NCI-H1417 treated with DMSO at 0.1 percent for 48 hours (cell line): Measurements from ENCODE around the gene MTX1.

Experiments
- DNase-seq: peaks from one replicate; lab custom pipeline; 2025; lab: John Stamatoyannopoulos, UW

The MTX1 gene

DNA sequence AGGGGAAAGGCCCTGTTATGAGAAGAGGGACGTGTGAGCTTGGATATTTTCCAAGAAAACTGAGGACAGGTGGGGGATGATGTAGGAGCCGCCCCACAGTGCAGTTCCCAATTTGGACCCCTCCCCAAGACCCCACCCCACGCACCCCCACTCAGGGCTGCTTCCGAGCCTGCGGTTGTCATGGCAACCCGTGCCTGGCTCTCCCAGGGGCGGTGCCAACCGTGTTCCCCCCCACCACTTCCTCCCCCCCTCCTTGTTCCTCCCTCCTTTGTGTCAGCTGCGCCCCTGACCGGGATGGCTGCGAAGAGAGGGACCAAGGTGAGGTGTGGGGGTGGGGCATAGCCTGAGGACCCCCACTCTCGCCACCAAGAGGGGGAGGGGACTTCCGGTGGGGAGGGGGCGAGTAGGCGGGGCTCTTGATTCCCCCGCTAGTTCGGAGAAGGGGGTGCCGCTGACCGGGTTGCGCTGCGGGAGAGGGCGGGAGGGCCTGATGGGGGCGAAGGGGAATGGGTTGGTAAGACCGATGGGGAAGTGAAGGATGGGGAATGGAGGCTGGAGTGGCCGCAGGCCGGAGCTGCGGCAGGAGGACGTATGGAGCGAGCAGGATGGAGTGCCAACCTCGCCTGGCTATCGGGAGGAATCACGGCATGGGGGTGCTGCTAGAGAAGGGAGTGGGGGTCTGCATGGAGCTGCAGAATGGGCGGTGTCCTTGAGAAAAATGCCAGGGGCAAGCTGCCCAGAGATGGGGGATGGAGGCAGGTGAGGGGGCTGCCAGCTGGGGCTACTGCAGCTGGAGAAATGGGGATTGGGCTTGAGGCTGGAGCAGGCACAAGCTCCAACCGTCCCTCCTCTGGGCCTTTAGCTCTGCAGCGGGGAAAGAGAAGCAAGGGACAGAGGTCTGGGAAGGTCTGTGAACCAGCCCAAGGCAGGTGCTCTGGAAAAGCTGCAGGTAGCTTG is 33.9 kb upstream of the MTX1 start:
- DNase-seq: peak; percentile 60

DNA sequence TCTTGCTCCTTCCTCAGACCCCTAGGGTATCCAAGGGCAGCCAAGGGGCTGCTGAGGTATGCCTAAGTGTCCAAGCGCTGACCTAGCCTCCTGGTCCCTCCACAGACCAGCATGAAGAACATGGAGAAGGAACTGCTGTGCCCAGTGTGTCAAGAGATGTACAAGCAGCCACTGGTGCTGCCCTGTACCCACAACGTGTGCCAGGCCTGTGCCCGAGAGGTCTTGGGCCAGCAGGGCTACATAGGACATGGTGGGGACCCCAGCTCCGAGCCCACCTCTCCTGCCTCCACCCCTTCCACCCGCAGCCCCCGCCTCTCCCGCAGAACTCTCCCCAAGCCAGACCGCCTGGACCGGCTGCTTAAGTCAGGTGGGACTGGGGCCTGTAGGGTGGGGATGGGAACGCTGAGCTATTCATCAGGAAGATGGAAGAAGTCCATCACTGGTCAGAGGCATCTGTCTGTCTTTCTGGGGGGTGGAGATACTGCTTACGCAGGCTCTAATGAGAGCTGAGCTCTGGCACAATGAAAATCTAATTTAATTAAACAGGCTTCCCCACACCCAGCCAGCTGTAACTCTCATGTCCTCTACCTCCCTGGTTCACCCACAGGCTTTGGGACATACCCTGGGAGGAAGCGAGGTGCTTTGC is 33.1 kb upstream of the MTX1 start:
- no peak for DNase-seq

DNA sequence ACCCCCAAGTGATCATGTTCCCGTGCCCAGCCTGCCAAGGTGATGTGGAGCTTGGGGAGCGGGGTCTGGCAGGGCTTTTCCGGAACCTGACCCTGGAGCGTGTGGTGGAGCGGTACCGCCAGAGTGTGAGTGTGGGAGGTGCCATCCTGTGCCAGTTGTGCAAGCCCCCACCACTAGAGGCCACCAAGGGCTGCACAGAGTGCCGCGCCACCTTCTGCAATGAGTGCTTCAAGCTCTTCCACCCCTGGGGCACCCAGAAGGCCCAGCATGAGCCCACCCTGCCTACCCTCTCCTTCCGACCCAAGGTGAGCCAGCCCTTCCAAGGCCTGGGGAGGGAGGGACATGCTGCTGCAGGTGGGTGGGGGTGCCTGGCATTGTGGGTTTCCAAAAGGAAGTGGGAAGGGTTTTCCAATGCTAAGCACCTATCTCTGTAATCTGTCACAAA is 32.5 kb upstream of the MTX1 start:
- DNase-seq: no peak

DNA sequence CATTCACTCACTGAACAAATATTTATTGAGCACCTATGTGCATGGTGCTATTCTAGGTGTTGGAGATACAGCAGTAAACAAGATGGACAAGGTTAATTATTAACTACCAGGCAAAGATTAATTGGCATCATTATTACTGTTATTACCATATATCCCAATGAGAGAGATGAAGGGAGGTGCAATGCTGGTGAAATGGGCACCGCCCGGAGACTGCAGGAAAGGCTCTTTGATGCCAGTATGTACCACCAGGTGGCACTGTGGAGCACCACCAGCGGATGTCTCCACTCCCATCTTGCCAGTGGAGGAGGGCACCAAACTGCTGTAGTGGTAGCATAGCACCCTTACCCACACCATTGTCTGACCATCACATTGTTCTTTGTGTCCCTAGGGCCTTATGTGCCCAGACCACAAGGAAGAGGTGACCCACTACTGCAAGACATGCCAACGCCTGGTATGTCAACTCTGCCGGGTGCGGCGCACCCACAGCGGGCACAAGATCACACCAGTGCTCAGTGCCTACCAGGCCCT is 31.9 kb upstream of the MTX1 start:
- DNase-seq: peak; percentile 15

DNA sequence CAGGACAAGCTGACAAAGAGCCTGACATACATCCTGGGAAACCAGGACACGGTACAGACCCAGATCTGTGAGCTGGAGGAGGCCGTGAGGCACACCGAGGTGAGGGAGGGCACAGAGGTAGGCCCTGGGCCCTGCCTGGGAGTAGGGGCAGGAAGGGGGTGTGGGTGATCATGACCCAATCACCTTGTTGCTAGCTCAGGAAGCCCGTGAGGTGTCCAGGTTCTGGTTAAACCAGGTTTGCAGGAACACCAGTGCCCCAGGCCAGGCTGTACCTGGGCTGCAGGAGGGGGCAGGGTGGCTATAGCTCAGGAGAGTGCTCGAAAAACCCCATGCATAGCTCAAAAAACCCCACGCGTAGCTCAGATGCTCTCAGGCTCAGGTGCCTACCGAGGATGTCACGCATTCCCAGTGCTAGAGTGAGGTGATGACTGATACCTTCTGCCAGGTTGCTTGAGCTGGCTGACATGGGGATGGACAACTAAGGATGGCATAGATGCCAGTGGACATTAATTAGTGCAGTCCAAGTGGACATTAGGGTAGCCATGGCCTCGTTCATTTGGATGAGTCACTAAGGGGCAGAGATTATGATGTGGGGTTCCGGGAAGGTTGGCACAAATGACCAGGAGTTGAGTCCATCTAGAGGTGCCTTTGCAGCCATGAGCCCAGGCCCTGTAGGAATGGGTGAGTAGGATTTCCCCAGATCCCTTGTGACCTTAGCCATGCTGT is 31.1 kb upstream of the MTX1 start:
- DNase-seq: no peak

DNA sequence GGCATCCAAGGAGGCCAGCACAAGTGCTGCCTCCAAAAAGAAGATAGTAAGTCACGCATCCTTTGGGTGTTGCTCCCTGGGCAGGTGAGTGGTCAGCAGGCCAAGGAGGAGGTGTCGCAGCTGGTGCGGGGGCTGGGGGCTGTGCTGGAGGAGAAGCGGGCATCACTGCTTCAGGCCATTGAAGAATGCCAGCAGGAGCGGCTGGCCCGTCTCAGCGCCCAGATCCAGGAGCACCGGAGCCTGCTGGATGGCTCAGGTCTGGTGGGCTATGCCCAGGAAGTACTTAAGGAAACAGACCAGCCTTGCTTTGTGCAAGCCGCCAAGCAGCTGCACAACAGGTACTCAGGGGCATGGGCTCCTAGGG is 30.6 kb upstream of the MTX1 start:
- no peak for DNase-seq

DNA sequence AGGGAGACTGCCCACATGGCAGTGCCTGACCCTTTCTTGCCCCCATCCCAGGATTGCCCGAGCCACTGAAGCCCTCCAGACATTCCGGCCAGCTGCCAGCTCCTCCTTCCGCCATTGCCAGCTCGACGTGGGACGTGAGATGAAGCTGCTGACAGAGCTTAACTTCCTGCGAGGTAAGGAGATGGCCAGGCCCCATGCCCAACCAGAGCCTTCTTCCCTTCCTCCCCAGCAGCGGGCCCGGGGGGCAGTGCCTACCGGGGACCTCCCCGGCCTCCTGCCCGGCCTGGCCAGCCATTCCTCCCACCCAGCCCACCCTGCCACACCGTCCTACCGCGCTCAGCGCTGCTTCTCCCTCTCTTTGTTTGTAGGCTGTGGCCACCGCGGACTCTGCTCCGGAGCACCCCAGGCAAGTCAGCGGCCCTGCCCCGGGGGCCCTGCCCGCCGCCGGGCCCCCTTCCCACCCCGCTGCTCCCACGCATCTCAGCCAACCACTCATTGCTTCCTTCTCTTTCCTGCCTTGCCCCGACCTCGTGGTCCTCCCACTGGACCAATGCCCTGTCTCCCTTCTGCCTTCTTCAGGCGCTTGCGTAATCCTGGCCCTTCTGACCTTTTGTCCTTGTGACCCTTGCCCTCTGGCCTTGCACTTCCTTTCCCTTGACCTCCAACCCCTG is 29.9 kb upstream of the MTX1 start:
- DNase-seq: no peak

DNA sequence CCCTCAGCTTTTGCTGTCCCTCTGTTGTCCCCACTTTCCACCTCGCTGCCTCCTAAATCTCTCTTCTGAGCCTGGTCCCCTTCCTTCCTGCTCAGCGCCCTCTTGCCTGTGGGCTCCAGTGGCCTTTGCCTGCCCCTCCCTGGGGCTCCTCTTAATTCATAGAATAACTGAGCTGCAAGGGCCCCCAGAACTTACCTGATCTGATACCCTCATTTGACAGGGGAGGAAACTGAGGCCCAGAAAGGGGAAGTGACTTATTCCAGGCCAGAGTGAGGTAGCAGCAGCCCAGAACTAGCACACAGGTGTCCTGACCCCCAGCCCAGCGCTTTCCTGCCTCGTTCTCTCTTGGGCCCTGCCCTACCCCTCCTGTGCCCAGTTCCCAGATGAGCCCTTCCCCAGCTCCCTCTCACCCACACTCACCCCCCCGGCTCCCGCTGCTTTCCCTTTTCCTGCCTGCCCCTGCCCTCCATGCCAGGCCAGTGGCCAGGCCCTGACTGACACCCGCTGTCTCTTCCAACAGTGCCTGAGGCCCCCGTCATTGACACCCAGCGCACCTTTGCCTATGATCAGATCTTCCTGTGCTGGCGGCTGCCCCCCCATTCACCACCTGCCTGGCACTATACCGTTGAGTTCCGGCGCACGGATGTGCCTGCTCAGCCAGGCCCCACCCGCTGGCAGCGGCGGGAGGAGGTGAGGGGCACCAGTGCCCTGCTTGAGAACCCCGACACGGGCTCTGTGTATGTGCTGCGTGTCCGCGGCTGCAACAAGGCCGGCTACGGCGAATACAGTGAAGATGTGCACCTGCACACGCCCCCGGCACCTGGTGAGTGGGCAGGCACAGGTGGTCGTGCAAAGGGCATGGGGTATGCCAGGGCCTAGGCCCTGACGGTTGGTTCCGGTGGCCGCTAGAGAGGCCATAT is 29.1 kb upstream of the MTX1 start:
- DNase-seq: no peak

DNA sequence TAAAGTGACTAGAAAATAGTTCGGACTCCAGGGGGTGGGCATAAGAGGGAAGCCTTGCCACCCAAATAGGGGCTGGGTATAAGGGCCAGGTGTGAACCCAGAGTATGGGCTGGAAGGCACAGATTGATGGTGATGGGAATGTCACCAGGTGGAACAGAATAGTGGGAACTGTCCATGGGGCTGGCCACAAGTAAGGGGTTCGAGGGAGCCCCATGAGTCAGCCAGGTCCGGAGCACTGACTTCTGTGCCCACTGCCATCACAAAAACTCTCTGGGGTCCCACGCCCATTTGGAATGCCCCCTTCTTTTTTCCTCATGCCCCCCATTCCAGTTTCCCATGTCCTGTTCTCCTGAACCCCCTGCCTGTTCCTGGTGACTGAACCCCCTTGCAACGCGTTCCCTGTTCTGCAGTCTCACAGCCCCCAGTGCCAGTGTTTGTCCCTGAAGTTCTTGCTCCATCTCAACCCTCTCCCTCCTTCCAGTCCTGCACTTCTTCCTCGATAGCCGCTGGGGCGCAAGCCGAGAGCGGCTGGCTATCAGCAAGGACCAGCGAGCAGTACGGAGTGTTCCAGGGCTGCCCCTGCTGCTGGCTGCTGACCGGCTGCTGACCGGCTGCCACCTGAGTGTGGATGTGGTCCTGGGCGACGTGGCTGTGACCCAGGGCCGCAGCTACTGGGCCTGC is 27.0 kb upstream of the MTX1 start:
- no peak for DNase-seq

DNA sequence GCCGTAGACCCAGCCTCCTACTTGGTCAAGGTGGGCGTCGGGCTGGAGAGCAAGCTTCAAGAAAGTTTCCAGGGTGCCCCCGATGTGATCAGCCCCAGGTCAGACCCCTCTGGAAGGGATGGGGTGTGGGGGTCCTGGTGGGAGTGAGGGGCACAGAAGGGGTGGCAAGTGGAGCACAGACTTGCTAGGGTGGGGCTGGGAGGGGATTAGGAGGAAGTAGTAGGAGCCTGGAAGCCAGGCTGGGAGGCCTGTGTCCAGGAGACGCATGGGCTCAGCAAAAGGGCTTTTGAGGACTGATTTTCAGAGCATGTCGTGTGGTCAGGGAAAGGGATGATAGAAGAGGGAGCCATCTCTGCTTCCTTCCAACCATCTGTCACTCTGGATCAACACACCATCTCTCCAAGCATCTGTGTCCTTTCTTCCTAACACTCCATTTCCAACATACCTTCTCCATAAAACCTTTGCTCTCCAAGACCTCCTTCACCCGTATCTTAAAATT is 26.4 kb upstream of the MTX1 start:
- DNase-seq: no peak

DNA sequence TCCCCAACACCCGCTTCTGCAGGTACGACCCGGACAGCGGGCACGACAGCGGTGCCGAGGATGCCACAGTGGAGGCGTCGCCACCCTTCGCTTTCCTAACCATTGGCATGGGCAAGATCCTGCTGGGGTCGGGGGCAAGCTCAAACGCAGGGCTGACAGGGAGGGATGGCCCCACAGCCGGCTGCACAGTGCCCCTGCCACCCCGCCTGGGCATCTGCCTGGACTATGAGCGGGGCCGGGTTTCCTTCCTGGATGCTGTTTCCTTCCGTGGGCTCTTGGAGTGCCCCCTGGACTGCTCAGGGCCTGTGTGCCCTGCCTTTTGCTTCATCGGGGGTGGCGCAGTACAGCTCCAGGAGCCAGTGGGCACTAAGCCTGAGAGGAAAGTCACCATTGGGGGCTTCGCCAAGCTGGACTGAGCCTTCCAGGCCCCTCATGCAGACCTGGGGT is 24.7 kb upstream of the MTX1 start:
- no peak for DNase-seq

DNA sequence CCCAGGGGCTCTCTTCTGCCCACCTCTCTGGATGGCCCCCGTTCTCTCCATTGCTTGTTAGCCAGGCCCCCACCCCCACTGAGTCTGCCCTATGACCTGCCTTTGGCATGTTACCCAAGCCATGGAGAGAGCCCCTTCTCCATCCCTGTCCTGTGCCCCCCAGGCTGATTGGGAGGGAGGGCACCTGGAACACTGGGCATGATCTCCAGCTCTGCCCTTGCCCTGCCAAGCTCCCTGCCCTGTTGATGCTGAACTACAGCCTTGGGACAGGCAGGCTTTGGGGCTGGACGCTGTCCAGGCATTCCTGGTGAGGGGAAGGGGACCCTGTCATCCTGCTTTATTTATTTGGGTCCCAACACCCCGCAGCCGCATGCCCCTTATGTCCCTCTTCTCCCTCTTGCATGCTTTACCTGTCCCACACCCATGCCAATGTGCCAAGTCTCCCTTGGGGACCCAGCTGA is 24.1 kb upstream of the MTX1 start:
- DNase-seq: no peak

DNA sequence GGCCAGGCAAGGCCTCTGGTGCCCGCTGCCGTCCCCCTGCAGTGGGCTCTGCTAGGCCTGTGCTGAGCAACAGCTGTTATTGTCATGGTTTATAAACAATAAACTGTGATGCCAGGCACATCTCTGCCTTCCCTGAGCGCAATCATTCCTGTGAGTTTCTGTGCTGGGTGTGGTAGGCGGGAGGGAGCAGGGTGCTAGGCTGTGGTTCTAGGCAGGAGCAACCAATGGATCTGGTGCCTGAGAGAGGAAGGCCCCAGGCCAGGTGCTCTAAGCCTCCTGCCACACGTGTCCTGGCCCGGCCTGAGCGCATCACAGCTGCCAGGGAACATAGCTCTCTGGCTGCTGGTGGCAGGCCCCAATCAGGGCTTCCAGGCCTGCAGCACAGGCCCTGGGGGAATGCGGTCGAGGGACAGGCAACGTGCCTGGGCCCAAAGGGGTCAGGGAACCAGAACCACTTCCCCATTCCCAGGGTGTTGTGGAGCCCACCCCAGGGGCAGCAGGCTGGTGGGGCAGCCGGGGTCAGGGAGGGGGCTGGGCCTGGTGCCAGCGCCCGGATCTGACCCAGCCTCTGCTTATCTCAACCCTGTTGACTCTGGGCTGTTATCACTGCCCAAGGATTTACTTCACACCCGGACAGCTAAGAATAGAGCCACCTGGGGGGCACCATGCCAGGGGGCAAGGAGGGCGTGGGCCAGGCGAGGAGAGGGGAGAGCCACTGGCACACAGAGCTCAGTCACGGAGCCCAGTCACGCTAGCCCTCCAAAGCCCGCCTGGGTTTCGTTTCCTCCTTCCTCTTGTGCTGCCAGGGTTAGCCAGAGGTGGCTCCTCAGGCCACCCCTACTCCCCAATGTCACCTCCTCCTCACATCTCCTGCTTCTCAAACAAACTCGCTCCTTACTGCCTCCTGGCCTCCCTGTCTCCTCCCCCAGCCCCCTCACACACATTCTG is 23.4 kb upstream of the MTX1 start:
- DNase-seq: no peak

DNA sequence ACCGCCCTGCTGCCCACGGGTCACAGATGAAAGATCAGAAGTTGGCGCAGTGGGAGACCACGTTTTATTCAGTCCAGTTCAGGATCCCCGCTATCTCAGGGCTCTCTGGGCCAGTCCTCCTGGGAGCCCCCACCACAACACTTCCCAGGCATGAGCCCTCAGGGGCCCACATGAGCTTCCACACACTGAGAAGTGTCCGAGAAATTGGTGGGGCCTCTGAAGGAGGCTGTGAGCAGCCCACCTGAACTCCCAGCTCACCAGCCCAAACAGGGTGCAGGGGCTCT is 22.8 kb upstream of the MTX1 start:
- no peak for DNase-seq

DNA sequence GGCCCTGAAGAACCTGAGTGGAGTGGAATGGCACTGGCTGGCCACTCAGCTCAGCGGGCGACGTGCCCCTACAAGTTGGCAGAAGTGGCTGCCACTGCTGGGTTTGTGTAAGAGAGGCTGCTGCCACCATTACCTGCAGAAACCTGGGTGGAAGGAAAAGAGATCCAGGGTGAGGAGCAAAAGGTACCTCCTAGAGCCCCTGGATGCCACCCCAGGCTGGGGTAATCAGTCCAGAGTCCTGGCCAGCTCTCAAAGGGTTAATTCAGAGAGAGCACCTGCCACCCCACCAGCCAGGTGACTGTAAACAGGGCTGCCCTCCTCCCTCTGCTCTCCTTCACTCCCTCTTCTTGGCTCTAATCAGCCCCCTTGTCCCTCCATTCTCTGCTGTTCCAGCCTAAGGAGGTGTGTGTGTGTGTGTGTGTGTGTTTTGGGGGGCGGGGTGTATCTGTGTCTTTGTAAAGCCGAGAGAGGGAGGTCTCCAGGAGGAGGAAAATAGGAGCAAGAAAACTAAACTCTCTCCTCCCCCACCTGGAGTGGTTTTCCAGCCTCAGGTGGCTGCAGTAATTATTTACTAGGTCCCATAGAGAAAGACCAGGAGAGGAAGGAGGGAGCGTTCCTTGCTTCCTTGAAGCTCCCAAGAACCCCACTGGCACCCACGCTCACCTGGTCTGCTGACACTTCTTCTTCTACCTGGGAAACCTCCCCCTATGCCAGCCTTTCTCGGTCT is 22.3 kb upstream of the MTX1 start:
- DNase-seq: no peak

DNA sequence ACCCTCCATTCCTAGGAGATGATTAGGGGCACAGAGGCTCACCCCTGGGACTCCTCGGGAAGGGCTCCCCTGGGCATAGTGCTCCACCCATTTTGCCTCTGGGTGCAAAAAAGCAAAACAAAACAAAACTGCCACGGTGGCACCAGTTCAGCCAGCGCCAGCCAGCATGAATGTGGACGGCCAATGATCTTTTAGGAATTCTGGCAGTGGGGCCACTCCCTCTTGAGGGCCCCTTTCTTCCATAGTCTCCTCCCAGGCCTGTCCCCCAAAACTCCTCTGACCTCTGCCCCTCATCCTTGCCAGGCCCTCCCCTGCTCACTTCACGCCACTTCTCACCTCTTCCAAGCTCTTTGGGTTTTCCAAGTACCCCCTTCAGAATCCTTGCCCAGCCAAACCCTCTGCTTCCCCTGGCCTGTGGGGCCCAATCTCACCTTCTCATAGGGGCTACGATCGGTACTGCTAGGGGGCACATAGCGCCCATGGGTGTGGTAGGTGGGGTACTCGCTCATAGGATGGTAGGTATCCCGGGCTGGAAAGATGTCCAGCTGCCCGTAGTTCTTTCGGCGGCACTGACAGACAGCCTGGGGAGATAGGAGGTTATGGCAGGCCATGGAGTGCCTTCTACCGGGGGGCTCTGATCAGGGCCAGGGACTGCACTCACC is 21.6 kb upstream of the MTX1 start:
- no peak for DNase-seq

DNA sequence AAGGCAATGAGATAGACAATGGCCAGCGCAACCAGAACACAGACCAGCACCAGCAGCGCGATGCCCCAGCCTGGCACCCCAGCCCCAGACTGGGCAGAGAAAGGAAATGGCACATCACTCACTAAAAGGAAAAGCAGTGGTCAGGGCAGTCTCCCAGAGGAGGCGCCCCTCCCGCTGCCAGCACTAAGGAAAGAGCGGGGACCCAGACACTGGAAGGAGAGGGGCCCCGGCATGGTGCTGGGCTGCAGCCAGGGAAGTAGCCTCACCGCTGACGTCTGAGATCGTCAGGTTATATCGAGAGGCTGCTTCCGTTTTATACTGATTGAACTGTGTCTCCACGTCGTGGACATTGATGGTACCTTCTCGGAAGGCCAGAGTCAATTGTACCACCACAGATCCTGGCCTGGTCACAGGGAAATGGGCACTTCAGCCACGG is 21.0 kb upstream of the MTX1 start:
- DNase-seq: no peak

DNA sequence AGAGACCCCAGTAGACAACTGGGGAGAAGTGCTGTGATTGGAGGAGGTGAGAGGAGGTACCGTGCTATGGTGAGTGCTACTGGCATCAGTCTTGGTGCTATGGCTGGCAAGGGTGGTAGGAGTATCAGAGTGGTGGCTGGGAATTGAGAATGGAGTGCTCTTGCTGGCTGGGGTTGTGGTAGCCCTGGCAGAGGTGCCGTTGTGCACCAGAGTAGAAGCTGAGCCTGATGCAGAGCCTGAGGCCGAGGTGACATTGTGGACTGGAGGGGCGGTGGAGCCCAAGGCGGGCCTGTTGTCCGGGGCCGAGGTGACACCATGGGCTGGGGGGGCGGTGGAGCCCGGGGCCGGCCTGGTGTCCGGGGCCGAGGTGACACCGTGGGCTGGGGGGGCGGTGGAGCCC is 20.2 kb upstream of the MTX1 start:
- no peak for DNase-seq
